Breast epithelium (tissue), 3 donors: ENCODE measurements around the gene MBOAT1.

Experiments used
- CTCF ChIP-seq, 3 donors: fragments of 450-650 bp; IDR thresholded peaks; one replicate each; pipeline ENCODE4 v1.5.1; 2016 to 2017; ENCODE audit warnings: antibody characterized with exemption in 3 of 3, mild to moderate bottlenecking in 3 of 3, moderate library complexity in 3 of 3
- POLR2AphosphoS5 ChIP-seq, 3 donors: sonication (generic); formaldehyde crosslinking; IDR thresholded peaks; one replicate each; pipeline ENCODE4 v1.6.1; 2017; ENCODE audit warnings: antibody characterized with exemption in 3 of 3

GRCh38 chr6:20095436-20095835 lies 116.8 kb downstream of the MBOAT1 start:
- TF ChIP-seq CTCF (IDR thresholded peaks at IDR 0.05) (no peak), POLR2AphosphoS5 (IDR thresholded peaks at IDR 0.05) (no peak)
